ENCODE measurements around the gene PEPD.

Gene PEPD

DNA sequence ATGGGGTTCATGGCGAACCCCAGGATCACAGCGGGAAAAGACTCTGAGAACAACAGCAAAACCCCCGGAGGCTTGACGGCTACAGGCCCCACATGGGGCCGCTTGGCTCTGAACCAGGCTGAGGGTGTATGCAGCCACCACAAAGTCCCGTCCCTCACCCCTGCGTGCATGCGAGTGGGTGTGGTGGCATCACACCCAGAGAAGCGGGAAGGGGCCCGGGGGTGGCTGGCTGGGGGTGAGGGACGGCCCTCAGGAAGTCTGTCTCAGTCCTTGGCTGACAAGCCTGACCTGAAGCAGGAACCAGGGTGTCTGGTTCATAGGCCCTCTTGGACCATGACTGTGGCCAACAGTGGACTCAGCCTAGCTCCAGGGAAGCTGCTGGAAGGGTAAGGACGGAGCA lies 113.9 kb downstream of the PEPD start:
- Histone ChIP-seq H4K20me1 (ENCODE audit: insufficient read depth, low read length) (no peaks in the 10 kb centered on the region), H3K27me3 (ENCODE audit: insufficient read depth, low read length) (no peaks in the 10 kb centered on the region)
- no peak for TF ChIP-seq EZH2 (IDR thresholded peaks at IDR 0.05; ENCODE audit: borderline replicate concordance, low read length)

GRCh38 chr19:33407140-33407551 lies 114.4 kb downstream of the PEPD start:
- no peaks in the 10 kb centered on the region for H3F3A ChIP-seq (ENCODE audit: insufficient read depth, low read length)
- no peaks in the 10 kb centered on the region for H3K9me3 ChIP-seq (ENCODE audit: low read length)
- no peaks in the 10 kb centered on the region for H3K4me1 ChIP-seq (ENCODE audit: insufficient read depth, low read length, severe bottlenecking)
- H3K4me3 ChIP-seq (ENCODE audit: low read depth, low read length, poor library complexity, severe bottlenecking) = no peak overlapping the region
- no peak overlapping the region for H2AFZ ChIP-seq (ENCODE audit: low read length)
- no peaks in the 10 kb centered on the region for H4K20me1 ChIP-seq (ENCODE audit: insufficient read depth, low read length)
- H3K79me2 ChIP-seq (ENCODE audit: insufficient read depth, low read length) = no peaks in the 10 kb centered on the region
- TF ChIP-seq CTCF (IDR thresholded peaks at IDR 0.05; ENCODE audit: low read length) (no peak; the same call in 1 of the 2 replicates), EZH2 (IDR thresholded peaks at IDR 0.05; ENCODE audit: borderline replicate concordance, low read length) (no peak)
- no peak overlapping the region for H3K27ac ChIP-seq (ENCODE audit: low read depth, low read length, poor library complexity, severe bottlenecking)
- H3K36me3 ChIP-seq (ENCODE audit: insufficient read depth, low read length) = no peaks in the 10 kb centered on the region
- no peaks in the 10 kb centered on the region for H3K27me3 ChIP-seq (ENCODE audit: insufficient read depth, low read length)
- H3K9me2 ChIP-seq (ENCODE audit: low read depth, low read length) = no peaks in the 10 kb centered on the region
- no peak overlapping the region for H3K9ac ChIP-seq (ENCODE audit: low read length)
- H3K4me2 ChIP-seq (ENCODE audit: low read length) = no peak overlapping the region

More for the DNA sequence above, 113.9 kb downstream of the PEPD start:
- H3K4me1 ChIP-seq (ENCODE audit: insufficient read depth, low read length, severe bottlenecking) = no peaks in the 10 kb centered on the region
- no peaks in the 10 kb centered on the region for H3K79me2 ChIP-seq (ENCODE audit: insufficient read depth, low read length)
- no peak overlapping the region for H3K4me2 ChIP-seq (ENCODE audit: low read length)
- H3K9me2 ChIP-seq (ENCODE audit: low read depth, low read length) = no peaks in the 10 kb centered on the region
- no peaks in the 10 kb centered on the region for H3K36me3 ChIP-seq (ENCODE audit: insufficient read depth, low read length)
- H3K27ac ChIP-seq (ENCODE audit: low read depth, low read length, poor library complexity, severe bottlenecking) = no peak overlapping the region
- H3K9ac ChIP-seq (ENCODE audit: low read length) = no peak overlapping the region
- H3K4me3 ChIP-seq (ENCODE audit: low read depth, low read length, poor library complexity, severe bottlenecking) = no peak overlapping the region
- no peaks in the 10 kb centered on the region for H3K9me3 ChIP-seq (ENCODE audit: low read length)
- no peaks in the 10 kb centered on the region for H3F3A ChIP-seq (ENCODE audit: insufficient read depth, low read length)
- no peak overlapping the region for H2AFZ ChIP-seq (ENCODE audit: low read length)

DNA sequence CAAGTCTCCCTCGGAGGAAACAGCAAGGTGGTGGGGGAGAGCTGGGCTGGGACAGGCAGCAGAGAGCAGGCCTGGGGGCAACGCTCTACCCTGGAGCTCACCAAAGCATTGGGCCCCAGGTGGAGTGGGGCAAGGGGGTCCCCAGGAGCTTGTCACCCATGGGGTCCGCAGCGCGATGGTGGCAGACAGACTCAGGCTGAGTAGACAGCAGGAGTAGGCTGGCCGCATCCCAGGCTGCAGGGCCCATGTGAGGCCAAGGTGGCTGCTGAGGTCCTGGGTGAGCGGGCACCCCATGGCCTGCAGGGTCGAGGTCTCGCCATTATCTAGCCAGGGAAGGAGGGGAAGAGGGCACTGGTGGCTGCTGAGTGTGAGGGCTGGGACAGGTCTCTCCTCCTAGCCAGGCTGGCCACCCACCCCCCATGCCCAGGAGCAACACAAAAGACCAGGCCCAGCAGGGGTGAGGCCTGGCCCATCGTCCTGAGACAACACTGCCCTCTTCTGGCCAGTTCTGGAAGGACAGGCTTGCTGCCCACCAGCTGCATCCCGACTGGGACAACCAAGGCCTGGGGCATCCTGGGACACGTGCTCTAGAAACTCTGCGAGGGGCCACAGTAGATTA lies 115.0 kb downstream of the PEPD start:
- TF ChIP-seq EZH2 (IDR thresholded peaks at IDR 0.05; ENCODE audit: borderline replicate concordance, low read length) (no peak), CTCF (IDR thresholded peaks at IDR 0.05; ENCODE audit: low read length) (peak; percentile 85)
- no peaks in the 10 kb centered on the region for H3F3A ChIP-seq (ENCODE audit: insufficient read depth, low read length)
- H3K4me2 ChIP-seq (ENCODE audit: low read length) = no peak overlapping the region
- H3K4me3 ChIP-seq (ENCODE audit: low read depth, low read length, poor library complexity, severe bottlenecking) = no peak overlapping the region
- no peaks in the 10 kb centered on the region for H3K9me3 ChIP-seq (ENCODE audit: low read length)
- no peak overlapping the region for H3K27ac ChIP-seq (ENCODE audit: low read depth, low read length, poor library complexity, severe bottlenecking)
- no peaks in the 10 kb centered on the region for H3K79me2 ChIP-seq (ENCODE audit: insufficient read depth, low read length)
- H3K4me1 ChIP-seq (ENCODE audit: insufficient read depth, low read length, severe bottlenecking) = no peaks in the 10 kb centered on the region
- no peaks in the 10 kb centered on the region for H3K36me3 ChIP-seq (ENCODE audit: insufficient read depth, low read length)
- H3K27me3 ChIP-seq (ENCODE audit: insufficient read depth, low read length) = no peaks in the 10 kb centered on the region
- no peaks in the 10 kb centered on the region for H3K9me2 ChIP-seq (ENCODE audit: low read depth, low read length)
- no peak overlapping the region for H2AFZ ChIP-seq (ENCODE audit: low read length)
- no peak overlapping the region for H3K9ac ChIP-seq (ENCODE audit: low read length)
- H4K20me1 ChIP-seq (ENCODE audit: insufficient read depth, low read length) = no peaks in the 10 kb centered on the region

All from OCI-LY1 (cell line).